K562 (cell line): Measurements from ENCODE around the gene PSMC3IP. TPM values are rescaled to one million over a fixed set of nuclear protein-coding genes. Genes with fewer than 3 reads are reported as not detected.

ENCODE experiments used
- CBFA2T2 ChIP-seq: fragments of 450-650 bp; conservative IDR thresholded peaks from 2 replicates; pipeline ENCODE4 v1.6.1; 2017; ENCODE audit warnings: mild to moderate bottlenecking
- ETV1 ChIP-seq: fragments of 450-650 bp; conservative IDR thresholded peaks from 2 replicates; pipeline ENCODE4 v1.6.1; 2016; ENCODE audit warnings: missing genetic modification characterization, control low read depth, low read depth, missing compliant biosample characterization
- FOXP1 ChIP-seq: sonication (generic); formaldehyde crosslinking; IDR thresholded peaks from 2 replicates; pipeline ENCODE4 v1.8.0; 2022; ENCODE audit warnings: mild to moderate bottlenecking, missing genetic modification reagents
- GATAD2A ChIP-seq: fragments of 450-650 bp; IDR thresholded peaks from 2 replicates; pipeline ENCODE4 v1.6.1; 2017
- HDAC3 ChIP-seq: fragments of 450-650 bp; IDR thresholded peaks from 2 replicates; pipeline ENCODE4 v1.6.1; 2018; ENCODE audit warnings: borderline replicate concordance, mild to moderate bottlenecking, moderate library complexity; ENCODE audit not compliant: partially characterized antibody
- ILF3 ChIP-seq: fragments of 450-650 bp; IDR thresholded peaks from 2 replicates; pipeline ENCODE4 v1.6.1; 2018; ENCODE audit warnings: antibody characterized with exemption, mild to moderate bottlenecking, moderate library complexity, borderline replicate concordance
- MTA3 ChIP-seq: fragments of 450-650 bp; formaldehyde crosslinking; IDR thresholded peaks from 2 replicates; pipeline ENCODE4 v1.6.1; 2017; ENCODE audit warnings: mild to moderate bottlenecking, borderline replicate concordance
- MYC ChIP-seq, 2 experiments: fragments of 250-450 bp in 1 of 2; sonication (Bioruptor Pico) in 1 of 2; IDR thresholded peaks; 2 replicates each; pipeline versions ENCODE4 v1.5.1 to v1.6.1; 2012 to 2021; ENCODE audit warnings: low read depth in 2 of 2, borderline replicate concordance in 1 of 2, improper control_type of control experiment in 1 of 2, low read length in 1 of 2, mild to moderate bottlenecking in 1 of 2, moderate library complexity in 1 of 2
- PTTG1 ChIP-seq: fragments of 450-650 bp; IDR thresholded peaks from 2 replicates; pipeline ENCODE4 v1.6.1; 2016; ENCODE audit warnings: low read depth, mild to moderate bottlenecking, missing genetic modification characterization, missing compliant biosample characterization
- SREBF1 ChIP-seq: fragments of 150-350 bp; IDR thresholded peaks from 2 replicates; pipeline ENCODE4 v1.6.1; 2014; ENCODE audit warnings: antibody characterized with exemption, low read depth, low read length, borderline replicate concordance
- WHSC1 ChIP-seq: IDR thresholded peaks from one replicate; pipeline ENCODE4 v1.6.1; 2012; ENCODE audit warnings: low read length, control low read depth, inconsistent platforms
- ZBTB1 ChIP-seq: sonication (generic); formaldehyde crosslinking; IDR thresholded peaks from 2 replicates; pipeline ENCODE4 v1.8.1; 2023; ENCODE audit warnings: missing genetic modification reagents, low read depth, mild to moderate bottlenecking, borderline replicate concordance
- ZBTB7A ChIP-seq: IDR thresholded peaks from 2 replicates; pipeline ENCODE4 v1.6.1; 2011; ENCODE audit warnings: low read depth, mild to moderate bottlenecking, low read length, moderate library complexity, borderline replicate concordance; ENCODE audit not compliant: control insufficient read depth
- ZNF347 ChIP-seq: fragments of 450-650 bp; formaldehyde crosslinking; IDR thresholded peaks from 2 replicates; pipeline ENCODE4 v1.4.0; 2020; ENCODE audit warnings: low read depth, mild to moderate bottlenecking, moderate library complexity
- polyA plus RNA-seq, 8 experiments: library from polyadenylated mRNA; depleted of rRNA in 4 of 8; stranded (reverse) in 5 of 8; unstranded in 3 of 8; fragments of >200 nt; fragmentation: Nextera tagmentation in 2 of 8; fragmentation: Illumina TruSeq in 1 of 8; extraction: Ambion mirVana in 2 of 8; extraction: Trizol in 1 of 8; gene quantifications; 2 replicates each; pipeline versions ENCODE4 v1.2.1 to v1.2.3, GENCODE V29; 2011 to 2014; ENCODE audit warnings: inconsistent platforms in 1 of 8, missing spikeins in 1 of 8
- total RNA-seq, 7 experiments: library from RNA; depleted of rRNA in 6 of 7; stranded (reverse); fragments of >200 nt in 6 of 7; fragmentation: Illumina TruSeq in 2 of 7; extraction: Trizol in 2 of 7; gene quantifications; 2 replicates each; pipeline versions ENCODE4 v1.2.1 to v1.2.3, GENCODE V29; 2011 to 2021; ENCODE audit warnings: low replicate concordance in 1 of 7
- TF ChIP-seq, protein P1 (sequence below): fragments of 250-450 bp; sonication (Bioruptor Pico); IDR thresholded peaks from 2 replicates; pipeline ENCODE4 v1.8.0; 2021; ENCODE audit warnings: borderline replicate concordance, mild to moderate bottlenecking, moderate library complexity; ENCODE audit not compliant: poor library complexity, severe bottlenecking
- TF ChIP-seq, protein P2 (sequence below): IDR thresholded peaks from 3 replicates; pipeline ENCODE4 v1.6.1; 2011; ENCODE audit warnings: borderline replicate concordance, mild to moderate bottlenecking; ENCODE audit not compliant: insufficient read length, insufficient read depth
- TF ChIP-seq, protein P3 (sequence below): sonication (generic); formaldehyde crosslinking; IDR thresholded peaks from 2 replicates; pipeline ENCODE4 v1.8.0; 2022; ENCODE audit warnings: missing genetic modification reagents, mild to moderate bottlenecking, borderline replicate concordance
- TF ChIP-seq, protein P4 (sequence below): sonication (generic); formaldehyde crosslinking; IDR thresholded peaks from 2 replicates; pipeline ENCODE4 v1.8.1; 2023; ENCODE audit warnings: mild to moderate bottlenecking, missing genetic modification reagents
- TF ChIP-seq, protein P5 (sequence below): fragments of 250-450 bp; sonication (Bioruptor Pico); IDR thresholded peaks from 2 replicates; pipeline ENCODE4 v1.5.0; 2020; ENCODE audit warnings: mild to moderate bottlenecking

PSMC3IP gene
- total and polyA plus RNA-seq, 9 of the 15 experiments (the other 6 are each of a cell fraction or from before 2014, with no cell fraction given): 13.8 to 65.6 (median 32.8) TPM

DNA sequence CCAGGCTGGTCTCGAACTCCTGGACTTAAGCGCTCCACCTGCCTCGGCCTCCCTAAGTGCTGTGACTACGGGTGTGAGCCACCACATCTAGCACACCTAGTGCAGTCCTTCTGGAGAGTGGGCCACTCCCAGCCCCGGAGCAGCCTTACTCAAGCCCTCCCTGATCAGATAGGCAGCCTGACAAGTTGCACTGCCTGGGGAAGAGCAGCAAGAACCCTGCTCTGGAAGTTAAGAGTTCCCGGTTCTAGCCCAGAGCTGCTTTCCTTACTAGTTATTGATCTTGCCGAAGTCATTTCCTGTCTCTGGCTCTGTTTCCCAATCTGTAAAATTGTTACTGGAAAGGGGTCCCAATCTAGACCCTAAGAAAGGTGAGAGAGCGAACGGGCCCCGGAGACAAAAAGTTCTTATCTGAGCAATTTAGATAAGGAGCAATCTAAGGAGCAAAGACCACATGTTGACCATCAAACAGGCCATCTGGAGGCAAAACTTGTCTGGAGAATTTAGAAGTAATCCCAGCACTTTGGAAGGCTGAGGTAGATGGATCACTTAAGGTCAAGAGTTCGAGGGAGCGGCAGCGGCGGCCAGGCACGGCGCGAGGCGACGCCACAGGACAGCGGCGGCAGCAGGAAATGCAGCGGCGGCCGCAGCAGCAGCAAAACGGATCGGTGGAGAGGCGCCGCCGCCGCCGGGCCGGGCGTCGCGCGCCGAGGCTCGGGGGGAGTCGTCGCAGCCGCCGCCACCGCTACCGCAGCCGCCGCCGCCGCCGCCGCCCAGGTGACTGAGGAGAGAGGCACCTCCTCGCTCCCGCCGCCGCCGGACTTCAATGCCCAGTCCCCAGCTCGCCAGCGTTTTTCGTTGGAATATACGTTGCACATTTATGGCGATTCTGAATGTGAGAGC lies 45.8 kb downstream of the PSMC3IP start (continued):
- TF ChIP-seq, protein P1, sequence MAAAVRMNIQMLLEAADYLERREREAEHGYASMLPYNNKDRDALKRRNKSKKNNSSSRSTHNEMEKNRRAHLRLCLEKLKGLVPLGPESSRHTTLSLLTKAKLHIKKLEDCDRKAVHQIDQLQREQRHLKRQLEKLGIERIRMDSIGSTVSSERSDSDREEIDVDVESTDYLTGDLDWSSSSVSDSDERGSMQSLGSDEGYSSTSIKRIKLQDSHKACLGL (CRISPR knock-in tag): no peak
- TF ChIP-seq, protein P2, sequence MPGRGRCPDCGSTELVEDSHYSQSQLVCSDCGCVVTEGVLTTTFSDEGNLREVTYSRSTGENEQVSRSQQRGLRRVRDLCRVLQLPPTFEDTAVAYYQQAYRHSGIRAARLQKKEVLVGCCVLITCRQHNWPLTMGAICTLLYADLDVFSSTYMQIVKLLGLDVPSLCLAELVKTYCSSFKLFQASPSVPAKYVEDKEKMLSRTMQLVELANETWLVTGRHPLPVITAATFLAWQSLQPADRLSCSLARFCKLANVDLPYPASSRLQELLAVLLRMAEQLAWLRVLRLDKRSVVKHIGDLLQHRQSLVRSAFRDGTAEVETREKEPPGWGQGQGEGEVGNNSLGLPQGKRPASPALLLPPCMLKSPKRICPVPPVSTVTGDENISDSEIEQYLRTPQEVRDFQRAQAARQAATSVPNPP: no peak
- peak; percentile 43 for TF ChIP-seq HDAC3
- peak; percentile 38; the same call in 1 of the 2 replicates for TF ChIP-seq ZBTB7A
- peak; percentile 37 for TF ChIP-seq MYC (IDR thresholded peaks at IDR 0.05; ENCODE audit: low read depth, low read length)
- no peak for TF ChIP-seq MYC (CRISPR knock-in tag; IDR thresholded peaks at IDR 0.05; ENCODE audit: borderline replicate concordance, low read depth)
- TF ChIP-seq ZNF347: no peak
- TF ChIP-seq, protein P3, sequence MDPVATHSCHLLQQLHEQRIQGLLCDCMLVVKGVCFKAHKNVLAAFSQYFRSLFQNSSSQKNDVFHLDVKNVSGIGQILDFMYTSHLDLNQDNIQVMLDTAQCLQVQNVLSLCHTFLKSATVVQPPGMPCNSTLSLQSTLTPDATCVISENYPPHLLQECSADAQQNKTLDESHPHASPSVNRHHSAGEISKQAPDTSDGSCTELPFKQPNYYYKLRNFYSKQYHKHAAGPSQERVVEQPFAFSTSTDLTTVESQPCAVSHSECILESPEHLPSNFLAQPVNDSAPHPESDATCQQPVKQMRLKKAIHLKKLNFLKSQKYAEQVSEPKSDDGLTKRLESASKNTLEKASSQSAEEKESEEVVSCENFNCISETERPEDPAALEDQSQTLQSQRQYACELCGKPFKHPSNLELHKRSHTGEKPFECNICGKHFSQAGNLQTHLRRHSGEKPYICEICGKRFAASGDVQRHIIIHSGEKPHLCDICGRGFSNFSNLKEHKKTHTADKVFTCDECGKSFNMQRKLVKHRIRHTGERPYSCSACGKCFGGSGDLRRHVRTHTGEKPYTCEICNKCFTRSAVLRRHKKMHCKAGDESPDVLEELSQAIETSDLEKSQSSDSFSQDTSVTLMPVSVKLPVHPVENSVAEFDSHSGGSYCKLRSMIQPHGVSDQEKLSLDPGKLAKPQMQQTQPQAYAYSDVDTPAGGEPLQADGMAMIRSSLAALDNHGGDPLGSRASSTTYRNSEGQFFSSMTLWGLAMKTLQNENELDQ (CRISPR knock-in tag): no peak
- no peak for TF ChIP-seq ILF3
- TF ChIP-seq SREBF1: no peak
- TF ChIP-seq CBFA2T2: peak; percentile 67
- TF ChIP-seq ETV1 (tag): peak; percentile 36; the same call in 1 of the 2 replicates
- no peak for TF ChIP-seq WHSC1
- no peak for TF ChIP-seq PTTG1 (tag)
- TF ChIP-seq, protein P4, sequence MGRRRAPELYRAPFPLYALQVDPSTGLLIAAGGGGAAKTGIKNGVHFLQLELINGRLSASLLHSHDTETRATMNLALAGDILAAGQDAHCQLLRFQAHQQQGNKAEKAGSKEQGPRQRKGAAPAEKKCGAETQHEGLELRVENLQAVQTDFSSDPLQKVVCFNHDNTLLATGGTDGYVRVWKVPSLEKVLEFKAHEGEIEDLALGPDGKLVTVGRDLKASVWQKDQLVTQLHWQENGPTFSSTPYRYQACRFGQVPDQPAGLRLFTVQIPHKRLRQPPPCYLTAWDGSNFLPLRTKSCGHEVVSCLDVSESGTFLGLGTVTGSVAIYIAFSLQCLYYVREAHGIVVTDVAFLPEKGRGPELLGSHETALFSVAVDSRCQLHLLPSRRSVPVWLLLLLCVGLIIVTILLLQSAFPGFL (CRISPR knock-in tag): no peak
- TF ChIP-seq ZBTB1 (CRISPR knock-in tag): no peak
- TF ChIP-seq, protein P5, sequence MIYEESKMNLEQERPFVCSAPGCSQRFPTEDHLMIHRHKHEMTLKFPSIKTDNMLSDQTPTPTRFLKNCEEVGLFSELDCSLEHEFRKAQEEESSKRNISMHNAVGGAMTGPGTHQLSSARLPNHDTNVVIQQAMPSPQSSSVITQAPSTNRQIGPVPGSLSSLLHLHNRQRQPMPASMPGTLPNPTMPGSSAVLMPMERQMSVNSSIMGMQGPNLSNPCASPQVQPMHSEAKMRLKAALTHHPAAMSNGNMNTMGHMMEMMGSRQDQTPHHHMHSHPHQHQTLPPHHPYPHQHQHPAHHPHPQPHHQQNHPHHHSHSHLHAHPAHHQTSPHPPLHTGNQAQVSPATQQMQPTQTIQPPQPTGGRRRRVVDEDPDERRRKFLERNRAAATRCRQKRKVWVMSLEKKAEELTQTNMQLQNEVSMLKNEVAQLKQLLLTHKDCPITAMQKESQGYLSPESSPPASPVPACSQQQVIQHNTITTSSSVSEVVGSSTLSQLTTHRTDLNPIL (CRISPR knock-in tag): no peak
- TF ChIP-seq FOXP1 (CRISPR knock-in tag): no peak
- TF ChIP-seq GATAD2A: no peak
- peak; percentile 51; the same call in 1 of the 2 replicates for TF ChIP-seq MTA3
